SU-DHL-6 (cell line): ENCODE measurements around the gene G6PC3.

ENCODE experiments used
- H2AFZ ChIP-seq: fragments of 200-600 bp; sonication (generic); 2 replicates; pipeline ENCODE4 v1.6.1; 2014; ENCODE audit warnings: low read depth, mild to moderate bottlenecking, moderate library complexity, mixed read lengths, antibody characterized with exemption, low read length; ENCODE audit not compliant: severe bottlenecking
- H3F3A ChIP-seq: fragments of 200-600 bp; shearing (Covaris generic); 2 replicates; pipeline ENCODE4 v1.6.0; 2016; ENCODE audit warnings: antibody characterized with exemption, mild to moderate bottlenecking; ENCODE audit not compliant: insufficient read depth
- H3K27ac ChIP-seq: fragments of 200-600 bp; sonication (generic); 2 replicates; pipeline ENCODE4 v1.5.1; 2016; ENCODE audit warnings: low read depth, mild to moderate bottlenecking, low read length, moderate library complexity, mixed read lengths
- H3K27me3 ChIP-seq: fragments of 200-600 bp; sonication (generic), shearing (Covaris generic); 2 replicates; pipeline ENCODE4 v1.6.0; 2014; ENCODE audit warnings: mild to moderate bottlenecking, low read length
- H3K36me3 ChIP-seq: fragments of 200-600 bp; sonication (generic); 2 replicates; pipeline ENCODE4 v1.6.1; 2014; ENCODE audit warnings: mild to moderate bottlenecking, low read length, mixed read lengths
- H3K4me2 ChIP-seq: fragments of 300-600, 200-600 bp; shearing (Covaris generic), sonication (generic); 2 replicates; pipeline ENCODE4 v1.6.0; 2014; ENCODE audit warnings: low read length, low read depth, mild to moderate bottlenecking; ENCODE audit not compliant: poor library complexity, severe bottlenecking
- H3K4me3 ChIP-seq: fragments of 200-600 bp; sonication (generic); 2 replicates; pipeline ENCODE4 v1.5.1; 2014; ENCODE audit warnings: antibody characterized with exemption, low read length, mild to moderate bottlenecking, mixed read lengths; ENCODE audit not compliant: insufficient read depth, poor library complexity, severe bottlenecking
- H3K79me2 ChIP-seq: fragments of 200-600 bp; sonication (generic); 2 replicates; pipeline ENCODE4 v1.6.1; 2014; ENCODE audit warnings: mild to moderate bottlenecking, low read length, moderate library complexity; ENCODE audit not compliant: insufficient read depth
- H3K9ac ChIP-seq: fragments of 200-600 bp; sonication (generic); 2 replicates; pipeline ENCODE4 v1.7.0; 2014; ENCODE audit warnings: mild to moderate bottlenecking, low read length
- H3K9me2 ChIP-seq: fragments of 200-600 bp; sonication (generic); replicated peaks from 2 replicates; pipeline ENCODE4 v1.6.1; 2014; ENCODE audit warnings: low read length; ENCODE audit not compliant: insufficient read depth
- H3K9me3 ChIP-seq: fragments of 200-600 bp; sonication (generic); 2 replicates; pipeline ENCODE4 v1.6.1; 2014; ENCODE audit warnings: low read length, mixed read lengths; ENCODE audit not compliant: insufficient read depth
- H4K20me1 ChIP-seq: fragments of 200-600 bp; sonication (generic); 2 replicates; pipeline ENCODE4 v1.6.1; 2014; ENCODE audit warnings: low read depth, mild to moderate bottlenecking, antibody characterized with exemption, low read length, moderate library complexity, mixed read lengths
- CTCF ChIP-seq: fragments of 200-600 bp; sonication (generic); IDR thresholded peaks from one replicate; pipeline ENCODE4 v1.5.1; 2017; ENCODE audit warnings: antibody characterized with exemption, mild to moderate bottlenecking, low read length, moderate library complexity; ENCODE audit not compliant: insufficient read depth, poor library complexity, severe bottlenecking
- EZH2phosphoT487 ChIP-seq: fragments of 200-600 bp; sonication (generic), shearing (Covaris generic); conservative IDR thresholded peaks from 2 replicates; pipeline ENCODE4 v1.6.1; 2018; ENCODE audit warnings: mild to moderate bottlenecking, antibody characterized with exemption, low read length, moderate library complexity, mixed read lengths

G6PC3 gene

GRCh38 chr17:44124118-44124438 is 53.5 kb downstream of the G6PC3 start:
- Histone ChIP-seq H3K9me3 (no peaks in the 10 kb centered on the region), H3K9me2 (no peaks in the 10 kb centered on the region), H3K79me2 (no peaks in the 10 kb centered on the region), H3K4me3 (peak overlapping the region; percentile 64), H3K27ac (no peak overlapping the region), H3F3A (no peaks in the 10 kb centered on the region), H3K27me3 (no peaks in the 10 kb centered on the region), H3K9ac (peak overlapping the region; percentile 64), H2AFZ (peak overlapping the region; percentile 95), H3K36me3 (no peaks in the 10 kb centered on the region), H4K20me1 (no peaks in the 10 kb centered on the region), H3K4me2 (peak overlapping the region; percentile 78)
- TF ChIP-seq EZH2phosphoT487 (no peak), CTCF (no peak)
